ENCODE data around the gene ZNRF3.
A peak's percentile ranks its signal among the peaks of the same experiment; 100 is the strongest.
"Not testable (repeated sequence)": the region's sequence is repeated elsewhere in the genome, so short reads cannot be mapped to it uniquely, and the experiment has no call there.

ZNRF3 gene

GRCh38 chr22:29069463-29069862 lies 186.1 kb downstream of the ZNRF3 start:
- no peak for DNase-seq (ENCODE audit: low spot score)

- no peak for DNase-seq (ENCODE audit: low spot score)
Observed at GRCh38 chr22:29070490-29070889, 187.1 kb downstream of the ZNRF3 start.

GRCh38 chr22:29071261-29072045 lies 188.1 kb downstream of the ZNRF3 start:
- DNase-seq (ENCODE audit: low spot score): peak; percentile 22

- peak; percentile 81 for DNase-seq (ENCODE audit: low spot score)
Observed at GRCh38 chr22:29072193-29072978, 189.0 kb downstream of the ZNRF3 start.

GRCh38 chr22:29072979-29073617 lies 189.7 kb downstream of the ZNRF3 start, which contains the start of gene KREMEN1:
Gene KREMEN1, plus strand, starts transcription at chr22:29073035. Its CDS starts 96 bp downstream, at chr22:29073131.
- no peak for DNase-seq (ENCODE audit: low spot score)

GRCh38 chr22:29073618-29074275 lies 190.4 kb downstream of the ZNRF3 start:
- no peak for DNase-seq (ENCODE audit: low spot score)

GRCh38 chr22:29074276-29074772 lies 191.0 kb downstream of the ZNRF3 start:
- DNase-seq (ENCODE audit: low spot score): no peak

- DNase-seq (ENCODE audit: low spot score): no peak
Observed at GRCh38 chr22:29078036-29078868, 194.9 kb downstream of the ZNRF3 start.

GRCh38 chr22:29078869-29079207 lies 195.5 kb downstream of the ZNRF3 start:
- no peak for DNase-seq (ENCODE audit: low spot score)

GRCh38 chr22:29079218-29079901 lies 196.0 kb downstream of the ZNRF3 start:
- no peak for DNase-seq (ENCODE audit: low spot score)

GRCh38 chr22:29080106-29080975 lies 197.0 kb downstream of the ZNRF3 start:
- no peak for DNase-seq (ENCODE audit: low spot score)

GRCh38 chr22:29081517-29082236 lies 198.3 kb downstream of the ZNRF3 start:
- no peak for DNase-seq (ENCODE audit: low spot score)

GRCh38 chr22:29082826-29083545 lies 199.6 kb downstream of the ZNRF3 start:
- no peak for DNase-seq (ENCODE audit: low spot score)

GRCh38 chr22:29083576-29083932 lies 200.2 kb downstream of the ZNRF3 start:
- DNase-seq (ENCODE audit: low spot score): not testable (repeated sequence)

GRCh38 chr22:29083933-29084591 lies 200.7 kb downstream of the ZNRF3 start:
- DNase-seq (ENCODE audit: low spot score): no peak

- DNase-seq (ENCODE audit: low spot score): no peak
Observed at GRCh38 chr22:29087012-29087411, 203.6 kb downstream of the ZNRF3 start.

GRCh38 chr22:29088809-29089208 lies 205.4 kb downstream of the ZNRF3 start:
- no peak for DNase-seq (ENCODE audit: low spot score)

- DNase-seq (ENCODE audit: low spot score): no peak
Observed at GRCh38 chr22:29089507-29089906, 206.1 kb downstream of the ZNRF3 start.

Measured in activated CD4-positive, alpha-beta T cell treated with anti-CD3 and anti-CD28 coated beads, Interleukin-2, Interleukin-4, amounts not matched to agents 100 ng/mL and 50 ng/mL, durations not matched to agents 16 hours and 8 hours (primary cell).